HG02571 (cell line): ENCODE data around the gene PHYKPL.

ENCODE experiments used
- ATAC-seq: cut with Tn5 transposase; IDR thresholded peaks from one replicate; pipeline ENCODE4 v1.9.1; 2021; ENCODE audit warnings: mild to moderate bottlenecking, moderate library complexity; ENCODE audit not compliant: unreplicated experiment

PHYKPL gene

GRCh38 chr5:178192787-178193186 lies 39.8 kb downstream of the PHYKPL start:
- ATAC-seq = no peak

- no peak for ATAC-seq
Measured at GRCh38 chr5:178192244-178192643, 40.4 kb downstream of the PHYKPL start.

GRCh38 chr5:178191661-178192060 lies 40.9 kb downstream of the PHYKPL start:
- no peak for ATAC-seq

- ATAC-seq = no peak
Measured at GRCh38 chr5:178189433-178189832, 43.2 kb downstream of the PHYKPL start.

GRCh38 chr5:178187014-178187413 lies 45.6 kb downstream of the PHYKPL start, which contains the start of gene GMCL2:
GMCL2 (minus strand) TSS chr5:178187371; CDS start chr5:178187299, 72 bp downstream.
- ATAC-seq = no peak

GRCh38 chr5:178186427-178186826 lies 46.2 kb downstream of the PHYKPL start:
- no peak for ATAC-seq

GRCh38 chr5:178182158-178182876 lies 50.3 kb downstream of the PHYKPL start:
- ATAC-seq = no peak

- ATAC-seq = no peak
Measured at GRCh38 chr5:178180141-178180863, 52.3 kb downstream of the PHYKPL start.

GRCh38 chr5:178177569-178177968 lies 55.0 kb downstream of the PHYKPL start:
- no peak for ATAC-seq

- ATAC-seq = no peak
Measured at GRCh38 chr5:178176791-178177190, 55.8 kb downstream of the PHYKPL start.

GRCh38 chr5:178174456-178174855 lies 58.1 kb downstream of the PHYKPL start:
- ATAC-seq = no peak

GRCh38 chr5:178170455-178170854 lies 62.1 kb downstream of the PHYKPL start:
- ATAC-seq = no peak

- ATAC-seq = no peak
Measured at GRCh38 chr5:178165581-178165980, 67.0 kb downstream of the PHYKPL start.

- ATAC-seq = peak; percentile 84
Measured at GRCh38 chr5:178163772-178164735, 68.5 kb downstream of the PHYKPL start.

- ATAC-seq = no peak
Measured at GRCh38 chr5:178162481-178162880, 70.1 kb downstream of the PHYKPL start.

GRCh38 chr5:178160176-178160575 lies 72.4 kb downstream of the PHYKPL start:
- ATAC-seq = no peak
